Suppressor macrophage (primary cell): ENCODE results near the gene GRB14.
A peak's percentile ranks its signal among the peaks of the same experiment; 100 is the strongest.
"Not testable (repeated sequence)": the region's sequence is repeated elsewhere in the genome, so short reads cannot be mapped to it uniquely, and the experiment has no call there.

ENCODE experiments used
- DNase-seq, 4 experiments: peaks; one replicate each; pipeline ENCODE4 v3.0.0-alpha.2; 2020 to 2022

The GRB14 gene

GRCh38 chr2:164485541-164485940 lies 135.7 kb downstream of the GRB14 start:
- DNase-seq = no peak

- DNase-seq = peak in 1 of 4 experiments; percentile 4
These were observed 141.8 kb downstream of the GRB14 start for GRCh38 chr2:164479460-164479859.

GRCh38 chr2:164478205-164478604 lies 143.1 kb downstream of the GRB14 start:
- DNase-seq = no peak

GRCh38 chr2:164474873-164475272 lies 146.4 kb downstream of the GRB14 start:
- no peak for DNase-seq

GRCh38 chr2:164473021-164473420 lies 148.3 kb downstream of the GRB14 start:
- no peak for DNase-seq

GRCh38 chr2:164465047-164465446 lies 156.2 kb downstream of the GRB14 start:
- DNase-seq = not testable (repeated sequence)

GRCh38 chr2:164464376-164464775 lies 156.9 kb downstream of the GRB14 start:
- DNase-seq = no peak

GRCh38 chr2:164458792-164459191 lies 162.5 kb downstream of the GRB14 start:
- no peak for DNase-seq

GRCh38 chr2:164457271-164457670 lies 164.0 kb downstream of the GRB14 start:
- no peak for DNase-seq

GRCh38 chr2:164456619-164457018 lies 164.7 kb downstream of the GRB14 start:
- DNase-seq = no peak

- no peak for DNase-seq
These were observed 167.5 kb downstream of the GRB14 start for GRCh38 chr2:164453656-164454305.

GRCh38 chr2:164450278-164450677 lies 171.0 kb downstream of the GRB14 start:
- no peak for DNase-seq

- DNase-seq = no peak
These were observed 171.6 kb downstream of the GRB14 start for GRCh38 chr2:164449706-164450105.

GRCh38 chr2:164447660-164448059 lies 173.6 kb downstream of the GRB14 start:
- no peak for DNase-seq
